Mesendoderm (in vitro differentiated cells): ENCODE measurements around the gene RAD21L1.

Experiments
- DNase-seq: peaks from one replicate; pipeline ENCODE4 v3.0.0; 2013
- H2AK5ac ChIP-seq: 2 replicates; pipeline ENCODE4 v1.6.1; 2013; ENCODE audit warnings: low read length, inconsistent platforms
- H2BK120ac ChIP-seq: 2 replicates; pipeline ENCODE4 v1.6.1; 2013; ENCODE audit warnings: low read depth, mild to moderate bottlenecking, low read length, moderate library complexity, mixed read lengths
- H2BK15ac ChIP-seq: replicated peaks from 2 replicates; pipeline ENCODE4 v1.6.1; 2013; ENCODE audit warnings: low read depth, mild to moderate bottlenecking, moderate library complexity
- H2BK5ac ChIP-seq: 2 replicates; pipeline ENCODE4 v1.6.1; 2013; ENCODE audit warnings: low read length, inconsistent platforms
- H3K18ac ChIP-seq: 2 replicates; pipeline ENCODE4 v1.6.1; 2013; ENCODE audit warnings: mild to moderate bottlenecking, low read length, mixed read lengths
- H3K23ac ChIP-seq: one replicate; pipeline ENCODE4 v1.6.1; 2013; ENCODE audit warnings: low read length
- H3K27ac ChIP-seq: 2 replicates; pipeline ENCODE4 v1.5.1; 2013; ENCODE audit warnings: low read depth, mild to moderate bottlenecking, inconsistent platforms, low read length, moderate library complexity
- H3K27me3 ChIP-seq: 2 replicates; pipeline ENCODE4 v1.6.1; 2013; ENCODE audit warnings: low read length, control low read depth, mild to moderate bottlenecking, inconsistent platforms; ENCODE audit not compliant: insufficient read depth, poor library complexity
- H3K36me3 ChIP-seq: 2 replicates; pipeline ENCODE4 v1.6.1; 2013; ENCODE audit warnings: low read length, inconsistent platforms; ENCODE audit not compliant: control insufficient read depth, insufficient read depth
- H3K4ac ChIP-seq: one replicate; pipeline ENCODE4 v1.6.1; 2013; ENCODE audit warnings: low read depth, mild to moderate bottlenecking, low read length, moderate library complexity
- H3K4me1 ChIP-seq: 2 replicates; pipeline ENCODE4 v1.6.1; 2013; ENCODE audit warnings: low read depth, low read length, inconsistent platforms; ENCODE audit not compliant: control insufficient read depth
- H3K4me2 ChIP-seq: 2 replicates; pipeline ENCODE4 v1.6.1; 2013; ENCODE audit warnings: low read length
- H3K4me3 ChIP-seq: 2 replicates; pipeline ENCODE4 v1.5.1; 2013; ENCODE audit warnings: mild to moderate bottlenecking, low read length
- H3K56ac ChIP-seq: one replicate; pipeline ENCODE4 v1.6.1; 2013; ENCODE audit warnings: low read length
- H3K79me1 ChIP-seq: 2 replicates; pipeline ENCODE4 v1.6.1; 2013; ENCODE audit warnings: low read length, inconsistent platforms
- H3K79me2 ChIP-seq: 2 replicates; pipeline ENCODE4 v1.6.1; 2013; ENCODE audit warnings: mild to moderate bottlenecking, low read length; ENCODE audit not compliant: control insufficient read depth, insufficient read depth
- H3K9ac ChIP-seq: 2 replicates; pipeline ENCODE4 v1.6.1; 2013; ENCODE audit warnings: low read length, inconsistent platforms
- H4K5ac ChIP-seq: one replicate; pipeline ENCODE4 v1.6.1; 2013; ENCODE audit warnings: low read length
- H4K8ac ChIP-seq: one replicate; pipeline ENCODE4 v1.6.1; 2013; ENCODE audit warnings: low read depth, mild to moderate bottlenecking, control low read depth, low read length, moderate library complexity
- WGBS: extraction: QIAGEN DNeasy Blood & Tissue Kit; methylation state at CpG from one replicate; pipeline ENCODE4 v1.1.7; 2013; ENCODE audit warnings: low lambda C conversion rate, missing lambda C conversion rate; ENCODE audit not compliant: insufficient coverage; ENCODE audit errors: extremely low coverage; 5-methylcytosine and 5-hydroxymethylcytosine counted together

The RAD21L1 gene

DNA sequence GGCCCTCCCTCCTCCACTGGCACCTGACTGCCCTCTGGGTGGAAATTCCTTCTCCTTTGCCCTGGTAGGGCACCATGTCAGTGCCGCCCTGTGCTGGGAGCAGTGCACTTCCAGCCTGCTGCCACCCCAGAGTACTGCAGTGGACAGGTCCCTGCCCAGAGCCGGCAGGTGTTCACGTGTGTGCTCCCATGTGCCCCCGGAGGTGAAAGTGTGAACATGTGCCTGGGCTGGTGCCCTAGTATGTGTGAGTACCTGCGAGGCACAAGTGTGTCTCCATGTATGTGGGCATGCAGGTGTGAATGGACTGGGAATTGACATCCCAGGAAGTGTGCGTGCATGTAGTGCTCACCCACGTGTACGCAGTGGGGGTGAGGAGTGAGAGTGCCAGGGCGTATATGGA lies 73.7 kb downstream of the RAD21L1 start:
- WGBS: no CpG with 5 or more reads among the region's 9 CpGs
- Histone ChIP-seq H4K8ac (no peak overlapping the region), H3K79me1 (no peaks in the 10 kb centered on the region)

DNA sequence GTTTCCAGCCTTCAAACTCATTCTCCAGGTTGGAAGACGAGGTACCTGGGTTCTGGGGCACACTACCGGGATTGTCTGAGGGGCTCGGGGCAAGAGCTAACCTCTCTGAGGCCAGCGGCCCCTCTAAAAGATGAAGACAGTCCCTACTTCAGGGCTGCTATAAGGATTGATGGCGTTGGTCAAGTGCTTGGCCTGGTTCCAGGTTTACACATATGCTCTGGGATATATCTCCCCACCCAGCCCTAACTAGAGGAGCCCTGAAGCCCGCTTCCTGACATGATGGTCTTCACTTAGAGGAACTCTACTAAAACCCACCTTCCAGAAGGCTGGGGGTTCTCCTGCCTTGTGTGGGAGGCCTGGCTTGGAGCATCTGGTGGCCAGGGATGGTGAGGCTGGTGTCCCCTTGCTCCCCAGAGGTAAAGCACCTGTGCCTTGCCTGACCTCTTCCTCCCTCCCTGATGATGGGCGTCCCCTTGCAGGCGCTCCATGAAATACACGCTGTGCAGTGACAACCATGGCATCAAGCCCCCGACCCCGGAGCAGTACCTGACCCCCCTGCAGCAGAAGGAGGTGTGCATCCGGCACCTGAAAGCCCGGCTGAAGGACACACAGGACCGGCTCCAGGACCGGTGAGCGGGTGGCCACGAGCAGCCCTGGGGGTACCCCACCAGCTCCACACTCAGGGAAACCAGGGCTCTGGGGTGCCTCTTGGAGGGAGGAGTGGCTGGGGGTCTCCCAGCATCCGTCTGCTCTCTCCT lies 74.4 kb downstream of the RAD21L1 start:
- H3K9ac ChIP-seq: no peak overlapping the region
- no peak overlapping the region for H3K4ac ChIP-seq
- no peak overlapping the region for H3K23ac ChIP-seq
- H3K4me2 ChIP-seq: no peak overlapping the region
- H3K18ac ChIP-seq: no peak overlapping the region
- H2BK120ac ChIP-seq: no peak overlapping the region
- no peak overlapping the region for H4K8ac ChIP-seq
- no peaks in the 10 kb centered on the region for H3K36me3 ChIP-seq
- no peak overlapping the region for H2BK5ac ChIP-seq
- H3K27me3 ChIP-seq: no peaks in the 10 kb centered on the region
- no CpG with 5 or more reads among the region's 18 CpGs for WGBS
- H3K56ac ChIP-seq: peak overlapping the region; percentile 50
- H2AK5ac ChIP-seq: no peak overlapping the region
- H3K79me1 ChIP-seq: no peaks in the 10 kb centered on the region
- peak overlapping the region; percentile 19 for H3K27ac ChIP-seq
- H2BK15ac ChIP-seq: no peak overlapping the region
- H4K5ac ChIP-seq: no peak overlapping the region
- no peaks in the 10 kb centered on the region for H3K4me1 ChIP-seq
- no peak overlapping the region for H3K4me3 ChIP-seq
- DNase-seq: no peak
- H3K79me2 ChIP-seq: no peaks in the 10 kb centered on the region

More for the DNA sequence above, 73.7 kb downstream of the RAD21L1 start:
- Histone ChIP-seq H2BK120ac (no peak overlapping the region), H2BK15ac (no peak overlapping the region), H3K56ac (no peak overlapping the region), H2AK5ac (no peak overlapping the region), H3K9ac (no peak overlapping the region), H3K27ac (no peak overlapping the region), H3K4me2 (no peak overlapping the region), H3K4me3 (no peak overlapping the region), H3K79me2 (no peaks in the 10 kb centered on the region), H2BK5ac (no peak overlapping the region), H3K4me1 (no peaks in the 10 kb centered on the region), H3K23ac (no peak overlapping the region), H3K27me3 (no peaks in the 10 kb centered on the region), H3K4ac (no peak overlapping the region), H3K18ac (no peak overlapping the region), H4K5ac (no peak overlapping the region), H3K36me3 (no peaks in the 10 kb centered on the region)
- DNase-seq: peak; percentile 49

- Histone ChIP-seq H3K4me3 (no peak overlapping the region), H2BK120ac (no peak overlapping the region), H3K18ac (no peak overlapping the region), H4K8ac (no peak overlapping the region), H4K5ac (no peak overlapping the region), H3K56ac (peak overlapping the region; percentile 50), H3K23ac (no peak overlapping the region), H2AK5ac (no peak overlapping the region), H2BK15ac (no peak overlapping the region), H2BK5ac (no peak overlapping the region), H3K4ac (no peak overlapping the region), H3K27ac (peak overlapping the region; percentile 19), H3K4me1 (no peaks in the 10 kb centered on the region), H3K36me3 (no peaks in the 10 kb centered on the region), H3K79me2 (no peaks in the 10 kb centered on the region), H3K79me1 (no peaks in the 10 kb centered on the region), H3K4me2 (no peak overlapping the region), H3K27me3 (no peaks in the 10 kb centered on the region), H3K9ac (no peak overlapping the region)
- WGBS: no CpG with 5 or more reads among the region's 9 CpGs
- peak; percentile 90 for DNase-seq
Observed at GRCh38 chr20:1301031-1301529, 75.2 kb downstream of the RAD21L1 start.

GRCh38 chr20:1302685-1303541 lies 77.1 kb downstream of the RAD21L1 start:
- H3K27ac ChIP-seq: no peak overlapping the region
- no peak overlapping the region for H4K8ac ChIP-seq
- H2BK5ac ChIP-seq: no peak overlapping the region
- DNase-seq: no peak
- H2BK120ac ChIP-seq: no peak overlapping the region
- H2BK15ac ChIP-seq: no peak overlapping the region
- no peak overlapping the region for H3K9ac ChIP-seq
- no peak overlapping the region for H2AK5ac ChIP-seq
- H3K4me1 ChIP-seq: no peaks in the 10 kb centered on the region
- no peaks in the 10 kb centered on the region for H3K36me3 ChIP-seq
- H3K79me1 ChIP-seq: no peaks in the 10 kb centered on the region
- no peak overlapping the region for H3K4me3 ChIP-seq
- no peaks in the 10 kb centered on the region for H3K27me3 ChIP-seq
- no peak overlapping the region for H3K18ac ChIP-seq
- no peaks in the 10 kb centered on the region for H3K79me2 ChIP-seq
- H4K5ac ChIP-seq: no peak overlapping the region
- WGBS: no CpG with 5 or more reads among the region's 12 CpGs
- no peak overlapping the region for H3K4me2 ChIP-seq
- H3K4ac ChIP-seq: no peak overlapping the region
- H3K23ac ChIP-seq: no peak overlapping the region
- no peak overlapping the region for H3K56ac ChIP-seq

DNA sequence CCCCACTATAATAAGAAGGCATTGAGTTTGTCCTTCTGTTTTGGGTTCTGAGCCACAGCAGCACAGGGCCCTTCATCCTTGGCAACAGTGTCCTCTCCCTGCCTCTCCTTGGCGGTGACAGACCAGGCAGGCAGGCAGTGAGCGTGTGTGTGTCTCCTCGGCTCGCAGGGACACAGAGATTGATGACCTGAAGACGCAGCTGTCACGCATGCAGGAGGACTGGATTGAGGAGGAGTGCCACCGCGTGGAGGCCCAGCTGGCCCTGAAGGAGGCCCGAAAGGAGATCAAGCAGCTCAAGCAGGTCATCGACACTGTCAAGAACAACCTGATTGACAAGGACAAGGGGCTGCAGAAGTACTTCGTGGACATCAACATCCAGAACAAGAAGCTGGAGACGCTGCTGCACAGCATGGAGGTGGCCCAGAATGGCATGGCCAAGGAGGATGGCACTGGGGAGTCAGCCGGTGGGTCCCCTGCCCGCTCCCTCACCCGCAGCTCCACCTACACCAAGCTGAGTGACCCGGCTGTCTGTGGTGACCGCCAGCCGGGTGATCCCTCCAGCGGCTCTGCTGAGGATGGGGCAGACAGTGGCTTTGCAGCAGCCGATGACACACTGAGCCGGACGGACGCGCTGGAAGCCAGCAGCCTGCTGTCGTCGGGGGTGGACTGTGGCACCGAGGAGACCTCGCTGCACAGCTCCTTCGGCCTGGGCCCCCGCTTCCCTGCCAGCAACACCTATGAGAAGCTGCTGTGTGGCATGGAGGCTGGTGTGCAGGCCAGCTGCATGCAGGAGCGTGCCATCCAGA lies 79.1 kb downstream of the RAD21L1 start:
- H3K27ac ChIP-seq: no peak overlapping the region

More for the DNA sequence above, 79.1 kb downstream of the RAD21L1 start:
- no peaks in the 10 kb centered on the region for H3K79me2 ChIP-seq
- no peak overlapping the region for H3K4me2 ChIP-seq
- no peak overlapping the region for H3K56ac ChIP-seq
- H3K18ac ChIP-seq: no peak overlapping the region
- peak overlapping the region; percentile 24 for H3K23ac ChIP-seq
- no peak for DNase-seq
- H3K4me1 ChIP-seq: no peaks in the 10 kb centered on the region
- no peak overlapping the region for H4K8ac ChIP-seq
- H3K79me1 ChIP-seq: no peaks in the 10 kb centered on the region
- no peak overlapping the region for H2BK120ac ChIP-seq
- H3K36me3 ChIP-seq: no peaks in the 10 kb centered on the region
- H4K5ac ChIP-seq: no peak overlapping the region
- H2AK5ac ChIP-seq: no peak overlapping the region
- H2BK15ac ChIP-seq: no peak overlapping the region
- no CpG with 5 or more reads among the region's 31 CpGs for WGBS
- H2BK5ac ChIP-seq: no peak overlapping the region
- H3K4ac ChIP-seq: no peak overlapping the region
- no peaks in the 10 kb centered on the region for H3K27me3 ChIP-seq
- no peak overlapping the region for H3K9ac ChIP-seq
- H3K4me3 ChIP-seq: no peak overlapping the region
